ENCODE measurements around the gene BCL6. TPM values are rescaled to one million over a fixed set of nuclear protein-coding genes. Genes with fewer than 3 reads are reported as not detected.

The BCL6 gene
- total RNA-seq, 4 donors from 2014 or later = 6.6 to 188 (median 51.0) TPM

- intact Hi-C loops (cut with DNase I; ENCODE audit: low total_unique reads) = no loop called here
- no peak for DNase-seq
- peaks cover 0 to 4% of the 10 kb centered on the region in 2 donors for H3K36me3 ChIP-seq
- no peaks in the 10 kb centered on the region for H3K27me3 ChIP-seq
- TF ChIP-seq POLR2A (IDR thresholded peaks at IDR 0.05) = no peak
- no peak for TF ChIP-seq CTCF (IDR thresholded peaks at IDR 0.05)
- no peak overlapping the region for H3K27ac ChIP-seq
- no peak overlapping the region for H3K4me3 ChIP-seq
- H3K9me3 ChIP-seq = no peaks in the 10 kb centered on the region
- H3K4me1 ChIP-seq = no peaks in the 10 kb centered on the region
Measured at GRCh38 chr3:187718802-187719201, 26.5 kb downstream of the BCL6 start.

- Histone ChIP-seq H3K27me3 (no peaks in the 10 kb centered on the region), H3K27ac (peak overlapping the region; percentile 41 to 59), H3K9me3 (no peaks in the 10 kb centered on the region), H3K4me3 (no peak overlapping the region), H3K4me1 (no peaks in the 10 kb centered on the region), H3K36me3 (no peaks in the 10 kb centered on the region)
- TF ChIP-seq CTCF (IDR thresholded peaks at IDR 0.05) (no peak), POLR2A (IDR thresholded peaks at IDR 0.05) (no peak)
- no peak for DNase-seq
- intact Hi-C loops (cut with DNase I; ENCODE audit: low total_unique reads) = no loop called here
Measured at GRCh38 chr3:187717572-187717971, 27.7 kb downstream of the BCL6 start.

- Histone ChIP-seq H3K4me1 (no peaks in the 10 kb centered on the region), H3K4me3 (no peak overlapping the region), H3K27me3 (no peaks in the 10 kb centered on the region), H3K27ac (no peak overlapping the region), H3K36me3 (no peaks in the 10 kb centered on the region), H3K9me3 (no peaks in the 10 kb centered on the region)
- intact Hi-C loops (cut with DNase I; ENCODE audit: low total_unique reads) = no loop called here
- DNase-seq = peak; percentile 66 to 78
- TF ChIP-seq CTCF (IDR thresholded peaks at IDR 0.05) = peak; percentile 89 to 94 (median 94)
- no peak for TF ChIP-seq POLR2A (IDR thresholded peaks at IDR 0.05)
Measured at GRCh38 chr3:187714404-187714979, 30.8 kb downstream of the BCL6 start.

GRCh38 chr3:187713504-187713903, 31.8 kb downstream of the BCL6 start:
- Histone ChIP-seq H3K27ac (no peak overlapping the region), H3K36me3 (no peaks in the 10 kb centered on the region), H3K27me3 (no peaks in the 10 kb centered on the region), H3K9me3 (no peaks in the 10 kb centered on the region), H3K4me3 (no peak overlapping the region), H3K4me1 (no peaks in the 10 kb centered on the region)
- TF ChIP-seq CTCF (IDR thresholded peaks at IDR 0.05) (no peak), POLR2A (IDR thresholded peaks at IDR 0.05) (no peak)
- intact Hi-C loops (cut with DNase I; ENCODE audit: low total_unique reads) = no loop called here
- no peak for DNase-seq

- DNase-seq = no peak
- H3K36me3 ChIP-seq = no peaks in the 10 kb centered on the region
- intact Hi-C loops (cut with DNase I; ENCODE audit: low total_unique reads) = loop anchor here (10.0 kb wide), 1 partner anchor 484 kb away; no protein-coding TSS in a partner anchor
- no peak overlapping the region for H3K27ac ChIP-seq
- TF ChIP-seq CTCF (IDR thresholded peaks at IDR 0.05) (no peak), POLR2A (IDR thresholded peaks at IDR 0.05) (no peak)
- H3K4me3 ChIP-seq = no peak overlapping the region
- H3K27me3 ChIP-seq = no peaks in the 10 kb centered on the region
- no peaks in the 10 kb centered on the region for H3K4me1 ChIP-seq
- H3K9me3 ChIP-seq = no peaks in the 10 kb centered on the region
Measured at GRCh38 chr3:187709155-187709554, 36.1 kb downstream of the BCL6 start.

All from uterus (tissue), 4 donors.